Measurements from ENCODE around the gene KRTAP12-2. TPM values are rescaled to one million over a fixed set of nuclear protein-coding genes. Genes with fewer than 3 reads are reported as not detected.

KRTAP12-2 gene
- total and polyA plus RNA-seq, 12 donors, result not detected

GRCh38 chr21:44653656-44654575, 12.8 kb downstream of the KRTAP12-2 start:
- TF ChIP-seq POLR2A (IDR thresholded peaks at IDR 0.05), result no peak
- TF ChIP-seq, protein P1, sequence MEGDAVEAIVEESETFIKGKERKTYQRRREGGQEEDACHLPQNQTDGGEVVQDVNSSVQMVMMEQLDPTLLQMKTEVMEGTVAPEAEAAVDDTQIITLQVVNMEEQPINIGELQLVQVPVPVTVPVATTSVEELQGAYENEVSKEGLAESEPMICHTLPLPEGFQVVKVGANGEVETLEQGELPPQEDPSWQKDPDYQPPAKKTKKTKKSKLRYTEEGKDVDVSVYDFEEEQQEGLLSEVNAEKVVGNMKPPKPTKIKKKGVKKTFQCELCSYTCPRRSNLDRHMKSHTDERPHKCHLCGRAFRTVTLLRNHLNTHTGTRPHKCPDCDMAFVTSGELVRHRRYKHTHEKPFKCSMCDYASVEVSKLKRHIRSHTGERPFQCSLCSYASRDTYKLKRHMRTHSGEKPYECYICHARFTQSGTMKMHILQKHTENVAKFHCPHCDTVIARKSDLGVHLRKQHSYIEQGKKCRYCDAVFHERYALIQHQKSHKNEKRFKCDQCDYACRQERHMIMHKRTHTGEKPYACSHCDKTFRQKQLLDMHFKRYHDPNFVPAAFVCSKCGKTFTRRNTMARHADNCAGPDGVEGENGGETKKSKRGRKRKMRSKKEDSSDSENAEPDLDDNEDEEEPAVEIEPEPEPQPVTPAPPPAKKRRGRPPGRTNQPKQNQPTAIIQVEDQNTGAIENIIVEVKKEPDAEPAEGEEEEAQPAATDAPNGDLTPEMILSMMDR (IDR thresholded peaks at IDR 0.05), result no peak
- intact Hi-C loops (cut with DNase I), result no loop called here
- Histone ChIP-seq H3K4me3 (no peak overlapping the region), H3K36me3 (replicated peaks in 1 of 2) (no peaks in the 10 kb centered on the region), H3K9me3 (replicated peaks in 1 of 3) (no peaks in the 10 kb centered on the region), H3K27me3 (peaks cover 3% of the 10 kb centered on the region), H3K4me1 (replicated peaks in 1 of 2) (no peaks in the 10 kb centered on the region), H3K27ac (no peak overlapping the region)
- DNase-seq, result peak in 1 of 7 donors; percentile 23
- WGBS, 4 donors, result 72 to 79% (median 77%) methylated on average over 12 to 17 of the region's 17 CpGs

GRCh38 chr21:44653123-44653522, 13.6 kb downstream of the KRTAP12-2 start:
- Histone ChIP-seq H3K4me3 (no peak overlapping the region), H3K4me1 (replicated peaks in 1 of 2) (no peaks in the 10 kb centered on the region), H3K27me3 (peaks cover 3% of the 10 kb centered on the region), H3K36me3 (replicated peaks in 1 of 2) (no peaks in the 10 kb centered on the region), H3K9me3 (replicated peaks in 1 of 3) (no peaks in the 10 kb centered on the region), H3K27ac (no peak overlapping the region)
- intact Hi-C loops (cut with DNase I), result no loop called here
- 65 to 73% (median 69%) methylated on average over 11 to 14 of the region's 14 CpGs for WGBS, 4 donors
- no peak for TF ChIP-seq POLR2A (IDR thresholded peaks at IDR 0.05)
- TF ChIP-seq, protein P1 (IDR thresholded peaks at IDR 0.05), result no peak
- DNase-seq, result peak in 1 of 7 donors; percentile 37

DNA sequence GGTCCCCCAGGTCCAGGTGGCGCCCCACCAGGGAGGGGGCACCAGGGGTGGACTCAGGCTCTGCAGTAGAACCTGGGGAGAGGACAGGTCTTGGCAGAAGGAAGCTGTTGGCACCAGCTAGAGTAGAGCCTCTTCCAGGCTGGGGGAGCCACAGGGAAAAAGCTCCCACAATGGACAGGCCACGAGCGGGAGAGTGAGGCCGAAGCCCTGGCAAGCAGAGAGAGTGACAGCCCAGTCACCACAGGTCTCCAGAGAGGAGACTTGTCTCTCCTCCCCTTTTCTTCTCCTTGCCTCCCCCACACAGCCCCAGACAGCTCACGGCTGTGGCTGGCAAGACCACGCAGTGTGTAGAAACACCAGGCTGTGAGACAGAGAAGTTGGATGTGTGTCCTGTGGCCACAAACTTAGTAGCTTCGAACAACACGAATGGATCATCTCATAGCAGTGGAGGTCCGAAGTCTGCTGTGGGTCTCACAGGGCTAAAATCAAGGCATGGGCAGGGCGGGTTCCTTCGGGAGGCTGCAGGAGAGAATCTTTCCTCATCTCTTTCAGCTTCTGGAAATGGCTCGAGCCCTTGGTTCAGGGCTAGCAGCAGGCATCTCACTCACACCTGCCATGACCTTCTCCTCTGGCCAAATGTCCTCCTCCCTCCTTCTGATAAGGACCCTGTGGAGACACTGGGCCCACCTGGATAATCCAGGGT, 15.6 kb downstream of the KRTAP12-2 start:
- no peaks in the 10 kb centered on the region for H3K36me3 ChIP-seq (replicated peaks in 1 of 2)
- no peaks in the 10 kb centered on the region for H3K4me1 ChIP-seq (replicated peaks in 1 of 2)
- H3K9me3 ChIP-seq (replicated peaks in 1 of 3), result no peaks in the 10 kb centered on the region
- TF ChIP-seq, protein P1 (IDR thresholded peaks at IDR 0.05), result no peak
- TF ChIP-seq POLR2A (IDR thresholded peaks at IDR 0.05), result no peak
- intact Hi-C loops (cut with DNase I), result no loop called here
- H3K27ac ChIP-seq, result no peak overlapping the region
- H3K4me3 ChIP-seq, result no peak overlapping the region
- no peaks in the 10 kb centered on the region for H3K27me3 ChIP-seq
- 83 to 95% (median 89%) methylated on average over 10 to 12 of the region's 12 CpGs for WGBS, 4 donors
- DNase-seq, result no peak

DNA sequence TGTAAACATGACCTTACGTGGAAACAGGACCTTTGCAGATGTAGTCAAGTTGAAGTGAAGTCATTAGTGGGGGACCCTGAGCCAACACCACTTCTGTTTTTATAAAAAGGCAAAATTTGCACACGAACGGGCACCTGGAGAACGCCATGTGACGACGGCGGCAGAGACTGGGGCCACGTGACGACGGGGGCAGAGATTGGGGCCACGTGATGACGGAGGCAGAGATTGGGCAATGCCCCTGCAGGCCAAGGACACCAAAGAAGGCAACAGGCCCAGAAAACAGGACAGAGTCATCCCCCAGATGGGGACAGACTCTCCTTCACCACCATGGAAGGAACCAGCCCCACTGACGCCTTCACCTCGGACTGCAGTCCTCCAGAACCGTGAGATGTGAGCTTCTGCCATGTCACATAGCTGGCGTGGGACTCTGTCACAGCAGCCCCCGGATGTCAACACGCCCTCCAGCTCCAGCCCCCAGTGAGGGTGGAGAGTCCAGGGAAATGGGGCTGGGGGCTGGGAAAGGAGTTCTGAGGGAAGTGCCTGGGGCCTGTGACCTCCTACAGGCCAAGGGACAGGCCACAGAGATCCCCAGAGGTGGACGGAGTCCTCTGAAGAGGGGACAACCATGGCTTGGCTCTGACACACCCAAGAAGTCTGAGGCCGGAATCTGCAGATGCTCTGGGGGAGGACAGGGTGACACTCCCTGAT, 16.3 kb downstream of the KRTAP12-2 start:
- 84 to 88% (median 86%) methylated on average over 14 to 20 of the region's 20 CpGs for WGBS, 4 donors

More for the DNA sequence above, 16.3 kb downstream of the KRTAP12-2 start:
- Histone ChIP-seq H3K36me3 (replicated peaks in 1 of 2) (no peaks in the 10 kb centered on the region), H3K27me3 (no peaks in the 10 kb centered on the region), H3K9me3 (replicated peaks in 1 of 3) (no peaks in the 10 kb centered on the region), H3K4me1 (replicated peaks in 1 of 2) (no peaks in the 10 kb centered on the region), H3K27ac (no peak overlapping the region), H3K4me3 (no peak overlapping the region)
- intact Hi-C loops (cut with DNase I), result no loop called here
- TF ChIP-seq, protein P1 (IDR thresholded peaks at IDR 0.05), result no peak
- TF ChIP-seq POLR2A (IDR thresholded peaks at IDR 0.05), result no peak
- no peak for DNase-seq
